ENCODE results near the gene KLHL20.
"Not testable (repeated sequence)": the region's sequence is repeated elsewhere in the genome, so short reads cannot be mapped to it uniquely, and the experiment has no call there.

Gene KLHL20

DNA sequence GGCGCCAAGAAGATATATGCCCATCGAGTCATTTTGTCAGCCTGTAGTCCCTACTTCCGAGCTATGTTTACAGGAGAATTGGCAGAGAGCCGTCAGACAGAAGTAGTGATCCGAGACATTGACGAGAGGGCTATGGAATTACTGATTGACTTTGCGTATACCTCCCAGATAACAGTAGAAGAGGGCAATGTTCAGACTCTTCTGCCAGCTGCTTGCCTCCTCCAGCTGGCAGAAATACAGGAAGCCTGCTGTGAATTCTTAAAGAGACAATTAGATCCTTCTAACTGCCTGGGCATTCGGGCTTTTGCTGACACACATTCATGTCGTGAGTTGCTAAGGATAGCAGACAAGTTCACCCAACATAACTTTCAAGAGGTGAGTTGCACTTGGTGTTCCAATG is 19.1 kb downstream of the KLHL20 start:
- DNase-seq (ENCODE audit: low read depth): no peak
- no peak overlapping the region for H3K4me3 ChIP-seq (ENCODE audit: low read depth, low read length)
- TF ChIP-seq, protein P1, sequence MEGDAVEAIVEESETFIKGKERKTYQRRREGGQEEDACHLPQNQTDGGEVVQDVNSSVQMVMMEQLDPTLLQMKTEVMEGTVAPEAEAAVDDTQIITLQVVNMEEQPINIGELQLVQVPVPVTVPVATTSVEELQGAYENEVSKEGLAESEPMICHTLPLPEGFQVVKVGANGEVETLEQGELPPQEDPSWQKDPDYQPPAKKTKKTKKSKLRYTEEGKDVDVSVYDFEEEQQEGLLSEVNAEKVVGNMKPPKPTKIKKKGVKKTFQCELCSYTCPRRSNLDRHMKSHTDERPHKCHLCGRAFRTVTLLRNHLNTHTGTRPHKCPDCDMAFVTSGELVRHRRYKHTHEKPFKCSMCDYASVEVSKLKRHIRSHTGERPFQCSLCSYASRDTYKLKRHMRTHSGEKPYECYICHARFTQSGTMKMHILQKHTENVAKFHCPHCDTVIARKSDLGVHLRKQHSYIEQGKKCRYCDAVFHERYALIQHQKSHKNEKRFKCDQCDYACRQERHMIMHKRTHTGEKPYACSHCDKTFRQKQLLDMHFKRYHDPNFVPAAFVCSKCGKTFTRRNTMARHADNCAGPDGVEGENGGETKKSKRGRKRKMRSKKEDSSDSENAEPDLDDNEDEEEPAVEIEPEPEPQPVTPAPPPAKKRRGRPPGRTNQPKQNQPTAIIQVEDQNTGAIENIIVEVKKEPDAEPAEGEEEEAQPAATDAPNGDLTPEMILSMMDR (IDR thresholded peaks at IDR 0.05; ENCODE audit: low read depth, low read length, missing control alignments): no peak

DNA sequence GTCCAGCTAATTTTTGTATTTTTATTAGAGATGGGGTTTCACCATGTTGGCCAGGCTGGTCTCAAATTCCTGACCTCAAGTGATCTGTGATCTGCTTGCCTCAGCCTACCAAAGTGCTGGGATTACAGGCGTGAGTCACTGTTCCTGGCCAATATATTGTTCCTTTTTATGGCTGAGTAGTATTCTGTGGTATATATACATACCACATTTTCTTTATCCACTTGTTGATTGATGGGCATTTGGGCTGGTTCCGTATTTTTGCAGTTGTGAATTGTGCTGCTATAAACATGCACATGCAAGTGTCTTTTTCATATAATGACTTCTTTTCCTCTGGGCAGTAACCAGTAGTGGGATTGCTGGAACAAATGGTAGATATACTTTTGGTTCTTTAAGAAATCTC is 21.3 kb downstream of the KLHL20 start:
- not testable (repeated sequence) for DNase-seq (ENCODE audit: low read depth); H3K4me3 ChIP-seq (ENCODE audit: low read depth, low read length)

DNA sequence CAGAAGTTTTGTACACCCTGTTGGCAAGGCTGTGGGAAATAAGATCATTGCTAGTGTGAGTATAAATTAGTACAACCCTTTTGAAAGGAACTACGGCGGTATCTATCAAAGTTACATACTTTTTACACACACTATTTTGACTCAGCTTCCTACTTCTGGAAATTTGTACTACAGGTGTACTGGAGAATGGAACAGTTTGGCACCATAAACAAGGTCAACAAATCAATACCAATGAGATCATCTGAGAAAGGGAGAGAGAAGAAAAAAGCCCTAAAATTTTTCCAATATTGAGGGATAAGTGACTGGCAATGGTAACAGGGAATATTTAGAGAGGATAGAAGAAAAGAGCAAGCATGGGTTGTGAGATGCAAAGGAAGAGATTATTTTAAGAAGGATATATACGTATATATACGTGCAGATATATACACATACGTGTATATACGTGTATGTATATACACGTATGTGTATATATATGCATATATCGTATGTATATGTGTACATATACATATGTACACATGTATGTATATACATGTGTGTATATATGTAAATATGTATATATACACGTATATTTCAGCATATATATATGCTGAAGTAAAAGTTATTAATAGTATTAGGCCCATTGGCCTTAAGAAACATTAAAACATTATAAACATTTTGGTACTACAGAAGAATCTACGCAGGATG is 27.6 kb downstream of the KLHL20 start:
- TF ChIP-seq, protein P1 (IDR thresholded peaks at IDR 0.05; ENCODE audit: low read depth, low read length, missing control alignments): no peak
- no peak for DNase-seq (ENCODE audit: low read depth)
- H3K4me3 ChIP-seq (ENCODE audit: low read depth, low read length): no peak overlapping the region

GRCh38 chr1:173744651-173745050 is 29.9 kb downstream of the KLHL20 start:
- TF ChIP-seq, protein P1 (IDR thresholded peaks at IDR 0.05; ENCODE audit: low read depth, low read length, missing control alignments): no peak
- no peak overlapping the region for H3K4me3 ChIP-seq (ENCODE audit: low read depth, low read length)
- no peak for DNase-seq (ENCODE audit: low read depth)

GRCh38 chr1:173749137-173749536 is 34.4 kb downstream of the KLHL20 start:
- TF ChIP-seq, protein P1 (IDR thresholded peaks at IDR 0.05; ENCODE audit: low read depth, low read length, missing control alignments): no peak
- no peak for DNase-seq (ENCODE audit: low read depth)
- H3K4me3 ChIP-seq (ENCODE audit: low read depth, low read length): no peak overlapping the region

DNA sequence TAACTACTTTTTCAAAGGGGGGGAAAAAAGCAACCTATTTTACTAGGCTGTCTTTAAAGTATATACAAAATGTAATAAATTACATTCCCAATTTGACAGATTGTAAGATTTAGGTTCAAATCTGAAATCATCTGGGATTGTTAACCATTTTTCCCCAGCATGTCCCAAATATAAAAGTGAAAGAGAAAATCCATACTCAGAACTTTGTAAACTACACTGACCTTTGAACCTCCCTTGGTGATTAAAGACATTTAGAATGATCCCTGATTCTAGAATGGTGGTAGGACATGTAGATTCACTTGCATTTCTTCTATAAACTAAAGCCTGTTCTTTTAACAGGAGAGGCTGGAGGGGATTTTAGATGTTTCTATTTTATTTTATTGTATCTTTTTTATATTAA is 39.0 kb downstream of the KLHL20 start:
- TF ChIP-seq, protein P1 (IDR thresholded peaks at IDR 0.05; ENCODE audit: low read depth, low read length, missing control alignments): no peak
- no peak for DNase-seq (ENCODE audit: low read depth)
- no peak overlapping the region for H3K4me3 ChIP-seq (ENCODE audit: low read depth, low read length)

DNA sequence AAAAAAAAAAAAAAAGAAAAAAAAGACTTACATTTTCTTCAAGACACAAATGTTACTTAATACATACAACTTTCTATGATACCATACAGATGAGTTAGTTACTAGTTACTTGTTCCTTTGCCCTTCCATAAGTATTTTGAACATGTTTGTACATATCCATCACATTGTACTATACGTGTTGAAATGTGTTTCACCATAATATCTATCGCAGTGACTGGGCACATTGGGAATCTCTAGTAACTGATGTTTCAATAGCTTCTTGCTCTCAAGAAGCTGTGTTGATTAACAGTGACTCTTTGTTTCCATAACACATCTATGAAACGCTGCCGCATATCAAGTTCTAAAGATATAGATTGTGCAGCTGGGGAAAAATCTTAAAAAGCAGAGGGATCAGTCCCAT is 42.9 kb downstream of the KLHL20 start:
- no peak for DNase-seq (ENCODE audit: low read depth)
- TF ChIP-seq, protein P1 (IDR thresholded peaks at IDR 0.05; ENCODE audit: low read depth, low read length, missing control alignments): no peak
- no peak overlapping the region for H3K4me3 ChIP-seq (ENCODE audit: low read depth, low read length)

All from GM12864 (cell line).